G401 (cell line): Measurements from ENCODE around the gene GLCE. TPM values are rescaled to one million over a fixed set of nuclear protein-coding genes. Genes with fewer than 3 reads are reported as not detected.

Experiments used
- DNase-seq: peaks from one replicate; pipeline ENCODE4 v3.0.0-alpha.2; 2015; ENCODE audit warnings: low spot score
- in situ Hi-C: cut with HindIII; loops from 2 replicates; pipeline ENCODE4 v1.10.0; 2016; ENCODE audit warnings: low sequenced_read_pairs, mixed read lengths
- total RNA-seq: library from RNA; depleted of rRNA; stranded (reverse); fragments of >200 nt; shearing (Covaris generic); gene quantifications from 2 replicates; pipeline ENCODE4 v1.2.3, GENCODE V29; 2014

The GLCE gene
- total RNA-seq, 1 experiment from 2014 or later, result 11.2 TPM

DNA sequence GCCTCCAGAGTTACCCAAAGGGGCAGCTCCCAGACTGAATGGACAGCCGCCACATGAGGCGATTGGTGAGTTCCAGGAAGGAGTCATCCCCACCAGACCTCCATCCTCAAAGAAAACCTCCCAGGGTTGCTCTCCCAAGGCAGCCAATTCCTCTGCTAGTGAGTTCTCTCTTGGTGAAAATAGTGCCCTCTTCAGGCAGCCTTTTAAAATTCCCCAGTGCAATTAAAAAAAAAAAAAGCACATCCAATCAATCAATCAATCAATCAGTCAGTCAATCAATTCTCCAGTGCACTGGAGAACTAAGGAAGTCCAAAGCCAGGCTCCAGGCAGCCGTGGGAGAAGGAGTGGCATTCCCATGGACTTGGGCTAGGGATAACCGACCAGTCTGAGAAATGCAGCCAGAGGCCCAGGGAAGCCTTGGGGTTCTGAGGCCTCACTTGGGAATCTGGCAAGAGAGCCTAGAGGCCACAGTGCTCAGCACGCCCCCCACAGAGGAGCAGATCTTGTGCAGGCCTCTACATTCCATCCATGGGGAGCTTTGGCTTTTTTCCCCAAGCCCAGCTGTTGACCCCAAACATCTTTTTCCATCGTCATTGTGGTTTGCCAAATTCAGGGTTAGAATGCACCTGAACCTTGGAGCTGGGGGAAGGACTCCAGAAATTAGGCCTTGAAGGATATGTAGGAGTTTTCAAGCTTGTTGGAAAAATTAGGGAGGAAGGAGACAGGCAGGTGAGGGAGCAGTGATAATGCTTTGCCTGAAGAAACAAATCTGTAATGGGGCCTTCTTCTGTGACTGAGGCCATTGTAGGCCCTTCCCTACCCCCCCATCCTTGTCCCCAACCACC, 143.1 kb downstream of the GLCE start:
- in situ Hi-C loops, result no loop called here

DNA sequence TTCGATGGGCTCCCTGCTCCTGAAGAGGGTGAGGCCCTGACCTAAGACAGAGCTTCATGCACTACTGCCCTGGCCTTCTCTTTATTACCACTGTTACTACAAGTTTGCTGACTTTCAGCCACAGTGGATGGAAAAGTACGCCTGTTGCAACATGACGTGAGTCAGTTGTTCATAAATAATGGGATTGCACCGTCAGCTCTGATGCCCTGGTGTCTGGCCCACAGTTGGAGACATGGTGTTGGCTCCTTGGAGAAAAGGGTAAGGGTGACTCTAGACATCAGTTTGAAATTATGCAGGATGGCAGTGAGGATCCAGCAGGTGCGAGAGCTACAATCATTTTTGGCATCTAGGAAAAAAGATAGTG, 143.7 kb downstream of the GLCE start:
- in situ Hi-C loops, result no loop called here
- DNase-seq, result no peak

More for the DNA sequence above, 143.1 kb downstream of the GLCE start:
- no peak for DNase-seq

DNA sequence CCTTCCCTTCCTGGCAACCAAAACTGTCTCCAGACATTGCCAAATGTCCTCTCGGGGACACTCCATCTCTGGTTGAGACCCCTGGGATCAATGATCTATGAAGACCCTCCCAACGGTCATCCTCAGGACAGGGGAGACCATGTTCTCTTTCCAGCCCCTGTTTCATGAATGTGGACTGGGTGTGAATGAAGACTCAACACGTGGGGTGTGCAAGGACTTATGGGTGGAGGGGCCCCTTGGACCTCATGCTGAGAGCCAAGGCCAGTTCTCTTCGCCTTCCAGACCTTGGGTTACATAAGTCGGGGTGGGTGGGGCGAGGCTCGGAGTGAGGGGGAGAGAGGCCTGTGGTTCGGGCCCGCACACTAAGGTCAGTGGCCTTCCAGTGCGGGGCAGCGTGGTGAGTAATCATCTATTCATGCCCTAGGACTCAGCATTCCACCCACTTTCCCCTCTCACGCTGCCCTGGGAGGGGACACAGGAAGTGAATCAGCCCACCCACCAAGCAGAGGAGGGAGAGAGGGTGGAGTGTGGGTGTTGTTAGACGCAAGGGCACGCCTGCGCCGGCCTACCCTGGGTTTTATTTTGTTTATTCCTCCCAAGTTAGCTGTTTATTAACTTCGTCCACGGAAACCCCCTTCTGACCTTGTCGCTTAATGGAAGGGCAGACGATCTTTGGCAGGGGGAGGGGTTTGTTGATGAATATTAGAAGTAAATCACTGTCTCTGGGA, 144.9 kb downstream of the GLCE start:
- in situ Hi-C loops, result no loop called here
- DNase-seq, result no peak

DNA sequence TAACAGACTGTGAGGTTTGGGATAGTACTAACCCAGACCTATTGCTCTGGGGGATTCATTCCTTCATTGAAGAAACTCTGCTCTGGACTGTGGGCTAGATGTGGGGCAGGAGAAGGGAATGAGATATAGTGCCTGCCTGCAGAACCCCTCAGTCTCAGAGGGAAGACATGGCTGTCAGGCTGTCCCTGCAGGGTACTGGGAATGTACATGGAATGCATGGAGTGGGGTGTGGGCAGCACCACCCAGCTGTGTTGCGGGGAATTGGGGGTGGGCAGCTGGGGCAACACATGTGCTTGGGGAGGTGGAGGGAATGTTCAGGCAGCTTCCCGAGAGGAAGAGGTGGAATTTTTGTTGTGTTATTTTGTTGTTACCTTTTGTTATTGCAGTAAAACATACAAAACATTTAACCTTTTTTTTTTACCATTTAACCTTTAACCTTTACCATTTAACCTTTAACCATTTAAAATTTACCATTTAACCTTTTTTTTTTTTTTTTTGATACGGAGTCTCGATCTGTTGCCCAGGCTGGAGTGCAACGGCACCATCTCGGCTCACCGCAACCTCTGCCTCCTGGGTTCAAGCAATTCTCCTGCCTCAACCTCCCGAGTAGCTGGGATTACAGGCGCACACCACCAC, 145.6 kb downstream of the GLCE start:
- in situ Hi-C loops, result no loop called here
- no peak for DNase-seq

DNA sequence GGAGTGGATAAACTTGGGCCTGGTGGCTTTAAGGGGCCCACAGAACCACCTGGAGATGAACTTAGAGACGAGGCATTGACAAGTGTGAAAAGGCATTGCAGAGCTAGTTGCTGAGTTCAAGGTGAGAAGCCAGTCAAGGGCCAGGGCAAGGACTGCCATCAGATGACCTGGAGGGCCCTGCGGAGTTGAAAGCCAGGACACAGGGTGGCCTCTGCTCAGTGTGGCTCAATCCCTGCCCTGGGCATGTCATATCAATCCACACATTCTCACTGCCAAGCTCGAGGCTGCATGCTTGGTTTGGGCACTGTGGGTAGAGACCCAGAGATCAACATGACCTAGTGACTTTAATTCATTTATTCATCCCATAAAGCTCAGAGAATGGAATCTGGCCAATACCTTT, 147.5 kb downstream of the GLCE start:
- in situ Hi-C loops, result no loop called here
- no peak for DNase-seq

DNA sequence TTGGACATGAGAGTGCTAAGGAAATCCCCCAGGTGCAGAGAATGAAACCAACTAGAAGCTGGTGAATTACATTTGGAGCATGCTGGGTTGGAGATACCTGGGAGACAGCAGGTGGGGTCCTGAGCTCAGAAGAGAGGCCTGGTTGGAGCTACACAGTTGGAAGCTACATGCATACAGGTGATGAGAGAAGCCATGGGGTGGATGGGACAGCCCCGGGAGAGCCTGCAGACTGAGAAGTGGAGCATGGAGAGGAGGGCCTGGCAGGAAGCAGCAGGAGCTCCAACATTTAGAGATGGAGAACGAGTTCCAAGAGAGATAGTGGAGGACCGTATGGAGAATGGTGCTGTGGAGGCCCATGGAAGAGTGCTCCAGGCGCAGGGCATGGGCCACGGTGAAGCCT, 148.5 kb downstream of the GLCE start:
- in situ Hi-C loops, result no loop called here
- no peak for DNase-seq

DNA sequence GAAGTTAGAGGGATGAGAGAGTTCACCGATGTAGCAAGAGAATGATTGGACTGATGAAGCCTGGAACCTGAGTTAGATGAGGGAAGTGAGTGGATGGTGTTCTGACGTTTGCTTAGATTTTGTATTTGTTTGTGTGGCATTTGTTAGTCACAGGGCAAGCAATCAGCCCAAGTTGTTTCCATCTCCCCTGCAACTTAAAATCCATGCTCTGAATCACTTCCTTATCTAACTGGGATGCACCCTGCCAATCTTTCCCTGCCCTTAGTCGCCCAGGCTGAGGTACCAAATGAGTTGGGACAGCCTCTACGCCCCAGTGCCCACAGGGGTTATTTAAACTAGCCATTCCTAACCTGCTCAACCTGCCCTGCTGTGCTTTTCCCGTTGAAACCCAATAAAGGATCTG, 150.9 kb downstream of the GLCE start:
- DNase-seq, result no peak
- in situ Hi-C loops, result no loop called here

DNA sequence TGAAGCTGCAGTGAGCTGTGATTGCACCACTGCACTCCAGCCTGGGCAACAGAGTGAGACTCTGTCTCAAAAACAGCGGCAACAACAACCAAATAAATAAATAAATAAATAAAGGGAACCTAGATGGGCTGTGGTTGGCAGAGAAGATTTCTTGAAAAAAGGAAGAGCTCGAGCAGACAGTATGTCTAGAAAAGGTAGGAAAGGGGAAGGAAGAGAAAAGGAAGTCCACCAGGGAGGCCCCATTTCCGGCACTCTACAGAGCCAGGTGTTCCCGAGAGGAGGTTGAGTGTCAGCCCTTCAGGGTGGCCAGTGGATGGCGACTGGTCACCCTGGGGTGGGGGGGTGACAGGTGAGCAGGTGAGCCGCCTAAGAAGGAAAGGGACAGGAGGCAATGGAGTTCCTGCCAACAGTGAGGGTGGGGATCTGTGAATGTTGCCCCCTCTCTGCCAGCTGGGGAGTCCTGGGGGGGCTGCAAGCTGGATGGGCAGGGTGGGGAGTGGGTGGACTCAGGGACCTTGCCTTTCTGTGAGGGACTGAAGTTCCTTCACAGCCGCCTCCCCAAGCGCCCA, 153.1 kb downstream of the GLCE start:
- in situ Hi-C loops, result no loop called here
- no peak for DNase-seq

DNA sequence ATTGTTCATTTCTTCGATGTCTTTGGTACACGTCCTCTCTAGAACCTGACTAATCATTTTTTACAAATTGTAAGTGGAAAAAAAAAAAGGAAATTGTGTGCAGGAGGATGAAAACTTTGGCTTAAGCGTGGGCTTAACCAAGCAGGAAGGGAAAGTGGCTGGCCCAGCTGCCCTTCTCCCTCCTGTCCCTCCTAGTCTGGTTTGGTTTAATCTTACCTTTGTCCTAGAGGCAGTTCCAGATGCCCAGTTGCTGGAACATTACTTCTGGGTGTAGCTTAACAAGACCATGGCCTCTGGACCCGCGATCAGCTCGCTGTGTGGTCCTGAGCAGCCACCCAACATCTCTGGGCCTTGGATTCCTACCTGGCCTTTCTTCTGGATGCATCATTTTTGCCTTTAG, 153.7 kb downstream of the GLCE start:
- in situ Hi-C loops, result no loop called here
- no peak for DNase-seq

DNA sequence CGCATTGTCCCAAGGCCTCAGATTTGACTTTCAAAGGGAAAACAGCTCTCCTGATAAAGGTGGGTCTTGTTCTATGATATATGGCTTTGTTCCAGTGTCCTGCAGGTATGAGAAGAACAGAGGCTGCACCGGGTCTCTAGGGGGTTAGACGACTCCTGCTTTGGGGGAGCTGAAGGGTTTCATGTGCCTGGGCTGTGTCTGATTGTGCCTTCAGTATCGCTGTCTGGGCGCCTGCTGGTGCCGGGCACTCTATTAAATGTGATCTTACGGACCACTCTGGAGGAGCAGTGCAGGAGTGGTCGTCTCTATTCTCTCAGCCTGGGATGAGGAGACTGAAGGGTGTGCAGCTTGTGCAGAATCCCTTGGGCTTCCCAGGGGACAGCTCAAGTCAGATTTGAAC, 154.3 kb downstream of the GLCE start:
- no peak for DNase-seq
- in situ Hi-C loops, result no loop called here

DNA sequence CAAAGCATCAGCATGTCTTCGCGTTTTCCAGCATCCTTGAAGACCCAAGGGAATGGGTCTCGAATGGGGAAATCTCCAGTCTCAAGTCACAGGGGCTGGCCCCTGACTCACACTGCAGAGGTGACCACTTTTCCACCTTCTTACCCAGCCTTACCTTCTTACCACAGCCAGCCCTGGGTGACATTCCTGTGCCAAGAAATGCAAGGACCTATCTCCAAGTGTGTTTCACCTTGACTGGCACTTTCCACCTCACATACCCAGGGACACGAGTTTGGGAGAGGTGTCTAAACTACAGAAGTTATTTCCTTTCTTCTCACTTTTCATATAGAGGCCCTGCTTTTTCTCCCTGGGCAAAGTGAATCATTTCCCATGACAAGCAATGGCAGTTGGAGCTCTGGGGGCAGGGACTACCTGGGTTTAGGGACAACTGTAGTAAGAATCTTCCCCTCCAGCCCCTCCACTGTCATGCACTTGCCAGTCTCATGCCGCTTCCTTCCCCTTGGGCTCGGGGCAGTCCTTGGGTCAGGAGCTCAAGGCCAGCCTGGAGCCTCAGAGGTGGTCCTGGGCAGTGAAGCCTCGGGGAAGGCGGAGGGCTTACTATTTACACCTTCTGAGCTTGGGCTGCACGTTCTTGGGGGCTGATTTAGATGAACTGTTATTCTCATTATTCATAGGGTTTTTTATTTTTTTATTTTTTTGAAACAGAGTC, 155.1 kb downstream of the GLCE start:
- no peak for DNase-seq
- in situ Hi-C loops, result no loop called here

DNA sequence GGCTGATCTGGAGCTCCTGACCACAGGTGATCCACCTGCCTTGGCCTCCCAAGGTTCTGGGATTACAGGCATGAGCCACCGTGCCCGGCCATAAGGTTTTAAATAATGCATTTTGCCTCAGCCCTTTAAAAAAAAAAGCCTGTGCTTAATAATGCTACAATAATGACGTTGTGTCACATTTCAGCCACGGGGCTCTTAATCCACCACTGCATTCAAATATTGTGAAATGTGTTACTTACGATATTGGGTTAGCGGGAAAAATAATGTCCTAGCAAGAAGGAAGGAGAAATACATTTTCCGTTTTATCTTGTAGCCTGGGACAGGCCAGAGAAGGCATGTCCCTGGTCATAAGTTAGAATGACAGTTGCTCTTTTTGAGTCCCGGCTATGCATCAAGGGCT, 155.9 kb downstream of the GLCE start:
- in situ Hi-C loops, result no loop called here
- no peak for DNase-seq

DNA sequence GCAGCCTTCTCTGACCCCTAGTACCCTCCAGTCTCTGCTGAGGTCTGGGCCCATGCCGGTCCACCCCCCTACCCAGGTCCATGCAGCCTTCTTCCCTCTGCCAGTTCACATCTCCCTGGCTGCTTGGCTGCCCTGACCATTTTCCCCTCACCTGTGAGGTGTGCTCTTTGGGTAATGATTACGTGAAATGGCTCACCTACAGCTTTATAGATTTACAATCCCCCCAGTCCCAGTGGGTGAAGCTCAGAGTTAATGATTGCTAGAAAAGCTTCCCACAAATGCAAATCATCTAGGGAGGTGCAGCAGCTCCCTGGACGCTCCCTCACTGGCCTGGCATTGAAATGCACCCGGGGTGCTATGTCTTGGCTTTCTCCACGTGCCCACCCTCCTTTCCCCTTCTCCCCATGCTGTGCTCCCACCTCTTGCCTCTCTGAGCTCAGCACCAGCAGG, 157.0 kb downstream of the GLCE start:
- in situ Hi-C loops, result no loop called here
- no peak for DNase-seq

DNA sequence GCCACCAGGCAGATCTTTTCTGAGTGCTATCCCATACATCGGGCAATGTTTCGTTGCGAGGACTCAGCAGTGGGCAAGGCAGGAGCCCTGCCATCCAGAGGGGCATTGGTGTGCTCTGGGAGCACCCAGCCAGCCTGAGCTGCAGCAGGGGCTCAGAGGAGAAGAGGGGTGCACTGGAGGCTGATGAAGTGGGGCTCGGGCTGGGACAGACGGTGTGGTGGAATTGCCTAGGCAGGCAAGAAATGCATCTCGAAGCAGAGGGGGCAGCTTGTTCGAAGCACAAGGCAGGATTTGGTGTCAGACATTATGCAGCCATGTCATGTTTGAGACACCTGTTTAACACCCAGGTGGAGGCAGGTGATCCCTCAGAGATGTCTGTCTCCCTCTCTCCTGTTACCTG, 157.6 kb downstream of the GLCE start:
- in situ Hi-C loops, result no loop called here
- DNase-seq, result no peak

DNA sequence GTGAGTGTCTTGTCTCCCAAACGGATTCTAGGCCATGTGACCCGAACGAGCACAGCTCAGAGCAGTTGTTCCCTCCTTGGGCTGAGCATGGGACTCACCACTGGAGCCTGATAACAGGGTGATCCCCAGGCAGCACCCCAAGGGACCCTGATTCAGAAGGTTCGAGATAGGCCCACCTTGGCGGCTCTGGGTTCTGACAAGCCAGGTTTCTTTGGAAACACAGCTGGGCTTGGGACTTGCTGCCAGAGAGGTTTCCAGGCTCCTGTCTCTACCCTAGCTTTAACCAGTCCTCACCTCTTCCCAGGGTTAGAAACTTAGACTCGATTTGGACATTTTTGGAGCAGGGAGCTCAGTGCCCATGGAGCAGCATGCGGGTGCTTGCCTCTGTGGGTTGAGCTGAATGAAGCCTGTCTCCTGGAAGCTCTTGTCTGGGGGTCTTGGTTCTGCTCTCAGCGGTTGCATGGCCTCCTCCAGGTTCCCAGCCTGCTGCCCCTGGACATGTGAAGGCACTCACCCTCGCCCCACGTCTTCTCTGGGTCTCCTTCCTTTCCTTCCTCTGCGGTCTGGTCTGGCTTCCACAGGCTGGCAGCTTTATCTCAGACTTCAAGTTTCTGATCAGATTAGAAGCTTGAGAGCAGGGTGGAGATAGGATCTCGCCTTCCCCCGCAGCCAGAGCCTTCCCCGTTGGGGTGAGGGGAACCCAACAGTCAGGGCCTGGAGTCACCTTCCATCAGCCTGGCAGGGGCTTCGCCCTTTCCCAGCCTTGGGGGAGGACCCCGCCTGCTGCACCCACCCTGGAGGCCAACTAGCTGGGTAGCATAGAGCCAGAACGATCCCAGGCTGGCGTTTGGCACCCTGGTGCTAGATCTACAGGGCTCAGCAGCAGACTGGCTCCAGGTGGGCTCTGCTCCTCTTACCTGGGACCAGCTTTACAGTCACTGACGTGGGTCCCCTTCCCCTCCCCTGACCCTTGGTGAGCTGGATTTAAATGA, 159.2 kb downstream of the GLCE start:
- DNase-seq, result no peak
- in situ Hi-C loops, result no loop called here

DNA sequence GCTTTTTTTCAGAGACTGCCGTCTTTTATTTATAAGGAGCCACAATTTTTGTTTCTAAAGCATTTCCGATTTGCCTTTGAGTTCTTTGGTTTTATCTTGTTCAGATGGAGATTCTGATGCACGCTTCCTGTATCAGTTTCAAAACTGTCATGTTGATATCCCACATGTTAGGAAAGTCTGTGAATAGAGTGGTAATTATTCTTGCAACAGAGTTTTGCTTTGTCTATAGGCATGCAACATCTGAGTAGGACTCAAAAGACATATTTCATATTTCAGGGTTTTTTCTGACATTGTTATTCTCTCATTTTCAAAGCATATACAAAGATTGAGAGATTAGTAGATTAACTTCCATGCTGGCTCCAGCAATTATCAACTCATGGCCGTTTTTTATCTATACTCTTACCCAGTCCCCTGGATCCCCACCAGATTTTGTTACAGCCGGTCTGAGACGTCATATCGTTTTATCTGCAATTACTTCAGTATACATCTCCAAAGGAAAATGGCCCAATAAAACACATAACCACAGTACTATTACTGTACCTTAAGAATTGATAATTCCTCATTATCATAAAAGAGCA, 160.6 kb downstream of the GLCE start:
- in situ Hi-C loops, result no loop called here
- DNase-seq, result no peak
